Gastroesophageal sphincter (tissue), 3 donors: ENCODE results near the gene ERP44.

Experiments used
- CTCF ChIP-seq, 4 experiments: fragments of 200-600 bp in 2 of 4; fragments of 450-650 bp in 2 of 4; sonication (generic) in 1 of 4; IDR thresholded peaks; one replicate each; pipeline ENCODE4 v1.5.1; 2017 to 2019; ENCODE audit warnings: antibody characterized with exemption in 4 of 4, mild to moderate bottlenecking in 2 of 4, moderate library complexity in 2 of 4
- POLR2AphosphoS5 ChIP-seq: sonication (generic); formaldehyde crosslinking; IDR thresholded peaks from one replicate; pipeline ENCODE4 v1.6.1; 2017; ENCODE audit warnings: antibody characterized with exemption

- TF ChIP-seq CTCF (IDR thresholded peaks at IDR 0.05) (no peak), POLR2AphosphoS5 (no peak)
Observed at GRCh38 chr9:99978221-99978620, 120.6 kb downstream of the ERP44 start.
